Non-pigmented ciliary epithelial cell (primary cell): Measurements from ENCODE around the gene SPDYE2.
"Not testable (repeated sequence)": the region's sequence is repeated elsewhere in the genome, so short reads cannot be mapped to it uniquely, and the experiment has no call there.

Source experiments
- DNase-seq: peaks from one replicate; pipeline ENCODE4 v3.0.0-alpha.2; 2010; ENCODE audit warnings: low read depth

Gene SPDYE2

DNA sequence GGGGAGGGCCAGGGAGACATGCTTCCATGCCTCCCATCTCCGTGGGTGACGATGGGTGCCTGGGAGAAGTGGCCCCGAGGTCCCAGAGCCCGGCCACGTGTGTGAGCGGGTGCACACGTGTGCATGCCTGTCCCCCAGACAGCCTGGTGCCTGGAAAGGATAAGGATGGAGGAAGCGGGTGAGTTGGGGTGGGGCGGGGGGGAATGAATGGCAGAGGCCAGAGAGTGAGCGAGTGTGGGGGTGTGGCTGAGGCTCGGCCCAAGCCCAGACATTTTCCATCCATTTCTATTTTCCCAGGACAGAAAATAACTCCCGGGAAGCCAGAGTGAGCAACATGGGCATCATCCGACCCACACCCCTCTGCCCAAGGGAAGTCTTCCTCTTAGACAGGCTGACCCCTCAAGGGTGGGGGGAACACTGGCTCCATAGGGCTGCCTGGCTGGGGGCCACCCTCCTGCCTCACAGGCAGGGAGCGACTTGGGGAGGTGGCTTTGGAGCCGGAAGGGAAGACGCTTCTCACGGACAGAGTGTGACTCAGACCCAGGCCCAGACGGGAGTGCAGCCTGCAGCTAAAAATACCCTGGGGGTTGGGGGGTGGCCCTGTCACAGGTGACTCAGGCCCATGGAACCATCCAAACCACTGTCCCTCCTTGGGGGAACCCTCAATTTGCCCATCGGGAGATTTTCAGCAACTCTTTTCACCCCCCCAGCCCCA is 53.6 kb downstream of the SPDYE2 start:
- DNase-seq: not testable (repeated sequence)

DNA sequence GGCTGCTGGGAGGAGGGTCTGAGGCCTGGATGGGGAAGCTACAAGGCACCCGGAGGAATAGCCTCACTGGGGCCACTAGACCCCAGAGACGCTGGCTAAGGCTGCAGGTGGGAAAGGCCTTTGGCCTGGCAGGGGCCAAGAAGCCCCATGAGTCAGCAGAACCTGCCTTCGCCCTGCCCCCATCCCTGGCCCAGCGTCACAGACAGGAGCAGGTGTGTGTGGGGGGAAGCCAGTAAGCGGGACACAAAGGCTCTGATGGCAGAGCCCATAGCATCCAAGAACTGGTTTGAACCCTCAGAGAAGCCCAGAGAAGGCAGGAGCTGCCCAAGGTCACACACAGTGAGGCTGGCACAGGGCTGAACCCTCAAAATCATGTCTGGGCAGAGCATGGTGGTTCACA is 55.8 kb downstream of the SPDYE2 start:
- not testable (repeated sequence) for DNase-seq

GRCh38 chr7:102609734-102610133 is 58.7 kb downstream of the SPDYE2 start:
- not testable (repeated sequence) for DNase-seq

DNA sequence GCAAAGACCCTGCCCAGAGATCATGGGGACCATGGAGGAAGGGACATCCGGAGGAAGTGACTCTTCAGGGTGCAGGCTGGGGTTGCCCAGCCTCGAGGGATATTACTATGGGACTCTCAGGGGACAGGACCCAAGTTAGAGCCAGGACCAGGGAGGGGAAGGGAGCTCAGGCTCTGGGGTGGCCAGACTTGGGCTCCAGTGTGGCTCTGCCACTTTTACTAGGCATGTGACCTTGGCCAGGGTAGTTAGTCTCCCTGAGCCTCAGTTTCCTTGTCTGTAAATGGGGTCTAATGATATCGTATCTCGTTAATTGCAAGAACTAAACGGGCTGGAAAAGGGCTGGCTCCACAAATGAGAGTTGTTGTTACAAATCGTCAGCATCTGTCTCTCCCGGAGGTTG is 59.4 kb downstream of the SPDYE2 start:
- DNase-seq: not testable (repeated sequence)

GRCh38 chr7:102611013-102611674 is 60.1 kb downstream of the SPDYE2 start:
- not testable (repeated sequence) for DNase-seq

GRCh38 chr7:102611675-102612325 is 60.8 kb downstream of the SPDYE2 start:
- not testable (repeated sequence) for DNase-seq
